ENCODE measurements around the gene DUOXA1.
A peak's percentile ranks its signal among the peaks of the same experiment; 100 is the strongest.

The DUOXA1 gene

GRCh38 chr15:45131510-45131909 lies 1.8 kb upstream of the DUOXA1 start:
- DNase-seq (ENCODE audit: low read depth) = no peak

- no peak for DNase-seq (ENCODE audit: low read depth)
These were observed 767 bp upstream of the DUOXA1 start for GRCh38 chr15:45130291-45131000.

DNA sequence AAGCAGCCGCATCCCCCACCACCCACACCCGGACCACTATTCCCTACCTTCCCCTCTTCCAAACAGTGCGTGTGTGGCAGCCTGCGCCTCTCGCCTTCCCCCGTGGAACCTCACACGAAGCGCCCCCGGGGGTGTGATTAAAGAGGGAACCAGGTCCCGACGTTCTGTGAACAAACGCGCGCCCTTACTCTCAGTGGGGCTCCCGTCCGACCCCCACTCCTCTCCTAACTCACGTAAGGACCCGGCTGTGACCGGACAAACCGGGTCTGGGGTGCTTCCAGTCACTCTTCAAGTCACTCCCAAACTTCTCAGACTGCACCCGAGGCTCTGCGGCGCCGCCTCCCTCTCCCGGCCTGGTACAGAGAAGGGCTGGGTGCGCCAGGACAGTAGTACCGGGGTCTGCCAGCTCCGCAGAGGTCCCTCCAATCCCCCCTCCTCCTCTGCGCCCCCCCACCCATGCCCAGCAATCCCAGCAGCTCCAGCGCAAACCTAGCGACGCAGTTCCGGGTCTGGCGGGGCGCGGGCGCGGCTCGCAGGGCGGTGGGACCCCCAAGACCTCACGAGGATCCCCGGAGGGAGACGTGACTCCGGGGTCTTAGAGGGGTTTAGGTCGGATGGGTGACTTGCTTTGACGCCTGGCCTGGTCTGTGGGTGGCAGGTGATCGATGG lies 574 bp downstream of the DUOXA1 start:
- DNase-seq (ENCODE audit: low read depth) = no peak

- peak; percentile 52 for DNase-seq (ENCODE audit: low read depth)
These were observed 3.0 kb downstream of the DUOXA1 start for GRCh38 chr15:45126535-45127158.

GRCh38 chr15:45123397-45123796 lies 6.3 kb downstream of the DUOXA1 start:
- DNase-seq (ENCODE audit: low read depth) = no peak

GRCh38 chr15:45122719-45123118 lies 7.0 kb downstream of the DUOXA1 start:
- no peak for DNase-seq (ENCODE audit: low read depth)

GRCh38 chr15:45121706-45122417 lies 7.8 kb downstream of the DUOXA1 start:
- peak; percentile 88 for DNase-seq (ENCODE audit: low read depth)

DNA sequence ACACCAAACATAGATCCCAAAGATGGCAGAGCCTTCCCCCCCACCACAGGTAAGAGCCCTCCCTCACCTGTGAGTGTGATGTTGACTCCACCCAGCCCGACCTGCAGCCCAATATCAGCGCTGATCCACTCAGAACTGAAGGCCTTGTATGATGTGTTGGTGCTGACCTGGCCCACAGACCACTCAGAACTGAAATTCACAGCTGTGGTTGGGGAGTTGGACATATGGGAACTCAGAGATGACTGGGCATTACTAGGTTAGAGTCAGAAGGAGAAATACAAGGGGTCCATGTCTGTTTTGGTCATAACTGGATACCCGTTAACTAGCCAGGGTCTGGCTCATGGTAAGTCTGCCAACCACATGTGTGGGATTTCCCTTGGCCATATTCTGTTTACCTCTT lies 8.7 kb downstream of the DUOXA1 start:
- DNase-seq (ENCODE audit: low read depth) = no peak

DNA sequence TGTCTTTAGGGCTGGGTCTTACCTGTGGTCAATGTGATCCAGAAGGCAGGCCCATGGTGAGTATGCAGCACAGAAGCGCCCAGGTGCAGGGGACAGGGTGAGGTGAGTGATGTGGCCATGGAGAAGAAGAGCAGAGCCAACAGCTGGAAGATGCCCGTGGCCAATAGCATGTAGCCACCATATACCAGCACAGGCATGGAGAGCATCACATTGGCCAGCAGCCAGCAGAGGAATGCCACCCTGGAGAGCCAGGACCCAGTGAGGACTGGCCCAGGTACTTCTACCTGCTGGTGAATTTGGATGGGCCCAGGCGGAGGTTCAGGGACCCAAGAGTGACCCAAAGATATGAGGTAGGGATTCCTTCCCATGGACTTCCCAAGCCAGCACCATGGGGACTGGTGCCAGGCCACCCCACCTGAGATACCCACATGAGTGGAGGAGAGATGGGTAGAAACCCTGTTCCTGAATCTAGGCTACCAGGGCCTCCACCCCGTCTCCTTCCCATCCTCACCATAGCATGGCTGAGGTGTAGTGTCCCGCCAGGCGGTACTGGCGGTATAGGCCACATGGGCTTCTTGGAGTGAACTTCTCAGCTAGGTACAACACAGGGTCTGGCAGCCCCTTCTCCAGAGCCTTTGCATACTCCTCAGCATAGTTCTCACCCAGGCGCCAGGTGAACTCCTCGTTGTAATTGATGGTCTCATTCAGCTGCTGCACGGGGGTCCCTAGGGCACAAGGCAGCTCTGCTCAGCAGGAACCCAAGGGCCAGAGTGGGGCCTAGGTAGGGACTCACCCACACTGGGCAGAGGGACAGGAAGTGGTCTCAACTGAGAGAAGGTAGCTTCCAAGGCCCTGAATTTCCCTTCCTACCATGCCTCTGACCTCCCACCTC lies 9.4 kb downstream of the DUOXA1 start:
- DNase-seq (ENCODE audit: low read depth) = no peak

DNA sequence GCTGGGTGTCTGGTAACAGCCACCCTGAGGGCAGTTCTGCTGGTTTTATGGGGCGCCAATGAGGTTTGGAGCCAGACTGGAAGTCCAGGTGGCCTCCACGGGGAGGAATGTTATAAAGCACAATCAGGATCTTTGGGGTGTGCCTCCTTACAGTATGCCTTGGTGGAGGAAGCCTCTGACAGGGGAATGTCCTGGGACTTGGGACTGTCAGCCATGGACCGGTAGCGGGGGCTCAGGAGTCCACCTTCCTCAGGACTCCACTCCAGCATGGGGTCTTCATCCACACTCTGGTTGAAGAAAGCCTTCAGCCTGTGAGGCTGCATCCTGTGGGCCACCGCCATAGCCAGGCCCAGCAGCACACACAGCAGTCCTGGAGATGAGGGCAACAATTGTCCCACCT lies 10.7 kb downstream of the DUOXA1 start:
- DNase-seq (ENCODE audit: low read depth) = no peak

GRCh38 chr15:45118131-45118588 lies 11.5 kb downstream of the DUOXA1 start:
- peak; percentile 86 for DNase-seq (ENCODE audit: low read depth)

DNA sequence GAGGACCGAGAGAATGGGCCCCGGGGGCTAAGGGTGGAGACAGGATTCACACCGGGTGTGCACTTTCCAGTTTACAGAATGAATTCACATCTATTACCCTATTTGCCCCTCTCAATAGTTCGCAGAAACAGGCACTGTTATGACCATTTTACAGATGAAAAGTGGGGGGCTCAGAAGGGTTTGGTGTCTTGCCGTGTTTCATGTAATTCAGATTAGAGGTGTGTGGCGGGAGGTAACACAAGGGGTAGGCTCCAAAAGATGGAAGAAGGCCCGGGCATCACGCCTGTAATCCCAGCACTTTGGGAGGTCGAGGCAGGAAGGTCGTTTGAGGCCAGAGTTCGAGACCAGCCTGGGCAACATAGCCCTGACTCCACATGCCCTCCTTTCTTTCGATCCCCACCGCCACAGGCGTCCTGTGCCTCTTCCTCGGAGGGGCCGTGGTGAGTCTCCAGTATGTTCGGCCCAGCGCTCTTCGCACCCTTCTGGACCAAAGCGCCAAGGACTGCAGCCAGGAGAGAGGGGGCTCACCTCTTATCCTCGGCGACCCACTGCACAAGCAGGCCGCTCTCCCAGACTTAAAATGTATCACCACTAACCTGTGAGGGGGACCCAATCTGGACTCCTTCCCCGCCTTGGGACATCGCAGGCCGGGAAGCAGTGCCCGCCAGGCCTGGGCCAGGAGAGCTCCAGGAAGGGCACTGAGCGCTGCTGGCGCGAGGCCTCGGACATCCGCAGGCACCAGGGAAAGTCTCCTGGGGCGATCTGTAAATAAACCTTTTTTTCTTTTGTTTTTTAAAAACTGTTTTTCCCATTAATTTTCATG lies 12.2 kb downstream of the DUOXA1 start:
- DNase-seq (ENCODE audit: low read depth) = no peak

GRCh38 chr15:45116482-45117307 lies 13.0 kb downstream of the DUOXA1 start:
- DNase-seq (ENCODE audit: low read depth) = no peak

- no peak for DNase-seq (ENCODE audit: low read depth)
These were observed 13.6 kb downstream of the DUOXA1 start for GRCh38 chr15:45116006-45116481.

DNA sequence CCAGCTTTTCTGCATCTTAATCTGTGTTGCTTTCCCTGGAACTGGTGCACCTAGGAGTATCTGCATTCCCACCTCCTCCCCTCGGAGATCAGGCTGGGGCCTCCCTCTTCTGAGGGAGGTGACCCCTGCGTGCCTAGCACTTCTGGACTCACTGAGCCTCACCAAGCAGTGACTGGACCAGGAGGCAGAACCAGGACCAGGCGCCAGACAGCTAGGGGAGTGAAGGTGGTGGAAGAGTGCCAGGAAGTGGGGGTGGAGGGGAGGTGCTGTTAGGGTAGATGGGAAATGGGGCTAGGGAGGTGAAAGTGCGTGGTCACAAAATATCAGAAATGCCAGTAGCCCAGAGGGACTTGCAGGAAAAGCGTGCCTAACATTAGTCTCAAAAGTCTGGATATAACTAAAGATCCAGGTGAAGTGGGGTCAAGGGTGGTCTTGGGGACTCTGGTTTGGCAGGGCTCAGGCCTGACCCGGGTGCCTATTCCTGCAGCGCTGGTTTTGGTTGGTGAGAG lies 14.3 kb downstream of the DUOXA1 start:
- no peak for DNase-seq (ENCODE audit: low read depth)

DNA sequence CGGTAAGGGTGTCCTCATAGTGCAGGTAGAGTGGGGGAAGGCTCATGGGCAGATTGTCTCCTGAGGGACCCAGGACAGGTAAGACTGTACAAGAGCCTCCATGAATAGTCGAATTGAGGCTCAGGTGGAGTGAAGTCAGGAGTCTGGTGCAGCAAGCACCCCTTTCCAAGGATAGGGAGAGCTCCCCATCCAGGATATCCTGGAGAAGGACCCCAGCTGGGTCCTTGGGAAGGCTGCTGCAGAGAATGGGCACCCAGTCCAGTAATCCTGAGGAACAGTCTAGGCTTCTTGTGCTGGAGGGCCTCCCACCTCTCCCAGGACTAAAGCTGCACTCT lies 15.0 kb downstream of the DUOXA1 start:
- DNase-seq (ENCODE audit: low read depth) = no peak

- DNase-seq (ENCODE audit: low read depth) = no peak
These were observed 15.5 kb downstream of the DUOXA1 start, which contains the start of the genes DUOX2 and DUOXA2 for GRCh38 chr15:45114076-45114750. TSS of gene DUOX2 (minus strand) at chr15:45114172. CDS start at chr15:45113411, 761 bp downstream. TSS of gene DUOXA2 (plus strand) at chr15:45114326. CDS start at chr15:45114606, 280 bp downstream.

GRCh38 chr15:45113380-45113990 lies 16.2 kb downstream of the DUOXA1 start:
- DNase-seq (ENCODE audit: low read depth) = no peak

All from ELR (cell line).